Endodermal cell (in vitro differentiated cells): ENCODE measurements around the gene RGS14. TPM values are rescaled to one million over a fixed set of nuclear protein-coding genes. Genes with fewer than 3 reads are reported as not detected.

Experiments
- DNase-seq: peaks from one replicate; pipeline ENCODE4 v3.0.0-alpha.2; 2017
- H3K27ac ChIP-seq: 2 replicates; pipeline ENCODE4 v1.5.1; 2013; ENCODE audit warnings: mild to moderate bottlenecking, low read depth, low read length, moderate library complexity
- H3K27me3 ChIP-seq: 2 replicates; pipeline ENCODE4 v1.6.1; 2013; ENCODE audit warnings: mild to moderate bottlenecking, low read length, moderate library complexity; ENCODE audit not compliant: insufficient read depth, control insufficient read depth, poor library complexity, severe bottlenecking
- H3K36me3 ChIP-seq: 2 replicates; pipeline ENCODE4 v1.7.0; 2013; ENCODE audit warnings: mild to moderate bottlenecking, low read length, moderate library complexity; ENCODE audit not compliant: control insufficient read depth, insufficient read depth
- H3K4me1 ChIP-seq: one replicate; pipeline ENCODE4 v1.7.0; 2013; ENCODE audit warnings: low read length; ENCODE audit not compliant: control insufficient read depth, insufficient read depth
- H3K4me3 ChIP-seq: 2 replicates; pipeline ENCODE4 v1.5.1; 2013; ENCODE audit warnings: mild to moderate bottlenecking, low read length, moderate library complexity
- H3K9ac ChIP-seq: 2 replicates; pipeline ENCODE4 v1.6.1; 2013; ENCODE audit warnings: mild to moderate bottlenecking, low read length, moderate library complexity; ENCODE audit not compliant: poor library complexity, severe bottlenecking; ENCODE audit errors: extremely low read depth
- H3K9me3 ChIP-seq: 2 replicates; pipeline ENCODE4 v1.6.1; 2013; ENCODE audit warnings: mild to moderate bottlenecking, low read length, moderate library complexity; ENCODE audit not compliant: control insufficient read depth
- H3K27ac Mint-ChIP-seq: 2 replicates; pipeline ENCODE4 v1.8.0; 2020; ENCODE audit warnings: mixed read lengths
- H3K27me3 Mint-ChIP-seq: 2 replicates; pipeline ENCODE4 v1.8.0; 2021; ENCODE audit warnings: mild to moderate bottlenecking, mixed read lengths; ENCODE audit not compliant: insufficient read depth
- H3K36me3 Mint-ChIP-seq: 2 replicates; pipeline ENCODE4 v1.8.0; 2020; ENCODE audit warnings: low read depth, mixed read lengths
- H3K4me1 Mint-ChIP-seq: 2 replicates; pipeline ENCODE4 v1.8.0; 2020; ENCODE audit warnings: mixed read lengths
- H3K4me3 Mint-ChIP-seq: 2 replicates; pipeline ENCODE4 v1.8.0; 2020; ENCODE audit warnings: mild to moderate bottlenecking, moderate library complexity, mixed read lengths
- H3K9me3 Mint-ChIP-seq: 2 replicates; pipeline ENCODE4 v1.8.0; 2020; ENCODE audit warnings: mild to moderate bottlenecking, mixed read lengths
- WGBS, 2 experiments: methylation state at CpG; one replicate each; pipeline versions ENCODE4 v1.1.5 to v1.1.7; 2013; ENCODE audit warnings: missing lambda C conversion rate in 2 of 2, mixed read lengths in 1 of 2; ENCODE audit not compliant: insufficient coverage in 1 of 2, insufficient read length in 1 of 2; 5-methylcytosine and 5-hydroxymethylcytosine counted together
- total RNA-seq, 2 donors: library from RNA; stranded (reverse); fragmentation: NEBNext Ultra II Directional in 1 of 2; extraction: Animal tissue kit (Norgen Biotek cat#: 25700) in 1 of 2; gene quantifications; 2 replicates in 1 of 2; 3 replicates in 1 of 2; pipeline ENCODE4 v1.2.1, GENCODE V29; 2021
- TF ChIP-seq, protein P1 (sequence below): fragments of 200-600 bp; sonication (generic); conservative IDR thresholded peaks from 2 replicates; pipeline ENCODE4 v1.5.0; 2021; ENCODE audit warnings: antibody characterized with exemption, mild to moderate bottlenecking

Gene RGS14
- total RNA-seq, 2 donors from 2014 or later = 14.2 to 21.9 TPM

DNA sequence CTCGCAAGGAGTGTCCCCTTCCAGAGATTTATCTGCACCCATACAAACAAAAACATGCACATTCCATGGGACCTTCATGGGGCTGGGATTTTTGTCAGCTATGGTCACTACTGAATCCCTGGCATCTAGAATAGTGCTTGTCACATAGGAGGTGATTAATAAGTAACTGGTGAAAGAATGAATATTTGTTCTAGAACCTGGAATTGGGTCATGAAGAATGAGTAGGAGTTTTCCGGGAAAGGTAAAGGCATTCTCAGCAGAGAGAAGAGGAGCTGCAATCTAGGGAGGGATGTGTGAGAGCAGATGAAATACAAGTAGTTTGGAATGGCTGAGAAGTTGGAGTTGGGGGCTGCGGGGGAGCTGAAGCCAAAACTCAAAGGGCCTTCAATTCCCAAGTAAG lies 3.5 kb upstream of the RGS14 start:
- DNase-seq = no peak
- H3K4me1 ChIP-seq = peaks cover 11% of the 10 kb centered on the region
- 84 to 90% methylated on average over 2 to 3 of the region's 3 CpGs for WGBS, 2 experiments
- H3K4me1 Mint-ChIP-seq = peaks cover 14% of the 10 kb centered on the region
- H3K27me3 Mint-ChIP-seq = peaks cover 49% of the 10 kb centered on the region
- H3K36me3 ChIP-seq = peaks cover 10% of the 10 kb centered on the region
- H3K36me3 Mint-ChIP-seq = peaks cover 6% of the 10 kb centered on the region
- H3K27ac Mint-ChIP-seq = no peak overlapping the region
- no peak overlapping the region for H3K9ac ChIP-seq
- no peaks in the 10 kb centered on the region for H3K9me3 Mint-ChIP-seq
- H3K27me3 ChIP-seq = peaks cover 12% of the 10 kb centered on the region
- no peak overlapping the region for H3K4me3 Mint-ChIP-seq
- no peaks in the 10 kb centered on the region for H3K9me3 ChIP-seq
- no peak overlapping the region for H3K27ac ChIP-seq
- TF ChIP-seq, protein P1, sequence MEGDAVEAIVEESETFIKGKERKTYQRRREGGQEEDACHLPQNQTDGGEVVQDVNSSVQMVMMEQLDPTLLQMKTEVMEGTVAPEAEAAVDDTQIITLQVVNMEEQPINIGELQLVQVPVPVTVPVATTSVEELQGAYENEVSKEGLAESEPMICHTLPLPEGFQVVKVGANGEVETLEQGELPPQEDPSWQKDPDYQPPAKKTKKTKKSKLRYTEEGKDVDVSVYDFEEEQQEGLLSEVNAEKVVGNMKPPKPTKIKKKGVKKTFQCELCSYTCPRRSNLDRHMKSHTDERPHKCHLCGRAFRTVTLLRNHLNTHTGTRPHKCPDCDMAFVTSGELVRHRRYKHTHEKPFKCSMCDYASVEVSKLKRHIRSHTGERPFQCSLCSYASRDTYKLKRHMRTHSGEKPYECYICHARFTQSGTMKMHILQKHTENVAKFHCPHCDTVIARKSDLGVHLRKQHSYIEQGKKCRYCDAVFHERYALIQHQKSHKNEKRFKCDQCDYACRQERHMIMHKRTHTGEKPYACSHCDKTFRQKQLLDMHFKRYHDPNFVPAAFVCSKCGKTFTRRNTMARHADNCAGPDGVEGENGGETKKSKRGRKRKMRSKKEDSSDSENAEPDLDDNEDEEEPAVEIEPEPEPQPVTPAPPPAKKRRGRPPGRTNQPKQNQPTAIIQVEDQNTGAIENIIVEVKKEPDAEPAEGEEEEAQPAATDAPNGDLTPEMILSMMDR = no peak
- no peak overlapping the region for H3K4me3 ChIP-seq

DNA sequence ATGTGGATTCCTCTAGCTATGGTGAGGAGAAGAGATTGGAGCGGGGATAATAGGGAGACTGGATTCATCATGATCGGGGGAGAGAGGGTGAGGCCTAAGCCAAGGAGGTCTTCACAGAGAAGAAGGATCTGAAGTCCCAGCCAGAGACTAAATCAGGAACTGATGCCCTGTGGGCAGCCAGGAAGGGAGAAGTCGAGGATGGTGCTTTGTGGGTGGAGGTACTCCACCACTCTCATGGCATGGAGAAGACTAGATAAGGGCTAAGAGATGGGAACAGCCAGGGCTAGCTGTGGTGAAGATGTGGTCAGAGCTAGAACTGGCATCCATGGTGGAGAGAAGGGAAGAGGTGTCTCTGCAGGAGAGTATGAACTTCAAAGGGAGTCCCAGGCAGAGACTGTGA lies 3.0 kb upstream of the RGS14 start:
- no peak overlapping the region for H3K27ac Mint-ChIP-seq
- Histone ChIP-seq H3K27ac (no peak overlapping the region), H3K9me3 (no peaks in the 10 kb centered on the region), H3K36me3 (peaks cover 6% of the 10 kb centered on the region), H3K4me1 (peaks cover 10% of the 10 kb centered on the region), H3K9ac (no peak overlapping the region), H3K27me3 (peaks cover 12% of the 10 kb centered on the region), H3K4me3 (no peak overlapping the region)
- H3K27me3 Mint-ChIP-seq = peaks cover 52% of the 10 kb centered on the region
- 74 to 81% methylated on average over 3 of the region's 3 CpGs for WGBS, 2 experiments
- peaks cover 11% of the 10 kb centered on the region for H3K4me1 Mint-ChIP-seq
- H3K36me3 Mint-ChIP-seq = peaks cover 3% of the 10 kb centered on the region
- no peak for DNase-seq
- H3K9me3 Mint-ChIP-seq = no peaks in the 10 kb centered on the region
- no peak overlapping the region for H3K4me3 Mint-ChIP-seq
- TF ChIP-seq, protein P1 = no peak

- 95% methylated on average over 1 of the region's 1 CpG; no CpG with 5 or more reads in 1 of the 2 experiments for WGBS, 2 experiments
- H3K4me3 ChIP-seq = no peak overlapping the region
- H3K9me3 ChIP-seq = no peaks in the 10 kb centered on the region
- H3K4me1 ChIP-seq = peaks cover 4% of the 10 kb centered on the region
- no peaks in the 10 kb centered on the region for H3K36me3 ChIP-seq
- H3K27me3 Mint-ChIP-seq = peaks cover 56% of the 10 kb centered on the region
- H3K9me3 Mint-ChIP-seq = no peaks in the 10 kb centered on the region
- no peaks in the 10 kb centered on the region for H3K36me3 Mint-ChIP-seq
- TF ChIP-seq, protein P1 = no peak
- peaks cover 12% of the 10 kb centered on the region for H3K27me3 ChIP-seq
- no peak overlapping the region for H3K9ac ChIP-seq
- no peak overlapping the region for H3K4me3 Mint-ChIP-seq
- H3K27ac ChIP-seq = no peak overlapping the region
- no peak overlapping the region for H3K27ac Mint-ChIP-seq
- peaks cover 6% of the 10 kb centered on the region for H3K4me1 Mint-ChIP-seq
- DNase-seq = no peak
These were observed 2.4 kb upstream of the RGS14 start for GRCh38 chr5:177355162-177355867.
